Stimulated activated naive CD8-positive, alpha-beta T cell treated with anti-CD3 and anti-CD28 coated beads, Interleukin-15, amount 100 ng/mL, for 72 hours (primary cell): Measurements from ENCODE around the gene ZNF423.

Source experiments
- ATAC-seq: fragments of 150-1000 bp; cut with Tn5 transposase; 2 replicates; pipeline ENCODE4 v1.10.0; 2021; ENCODE audit warnings: mild to moderate bottlenecking, moderate library complexity
- DNase-seq, 2 donors: peaks; one replicate each; pipeline ENCODE4 v3.0.0; 2021 to 2022
- H3K27ac Mint-ChIP-seq, 2 donors: one replicate each; pipeline ENCODE4 v1.8.0; 2022; ENCODE audit warnings: mild to moderate bottlenecking in 2 of 2, mixed read lengths in 2 of 2, moderate library complexity in 2 of 2
- H3K27me3 Mint-ChIP-seq: one replicate; pipeline ENCODE4 v1.8.0; 2022; ENCODE audit warnings: mixed read lengths
- H3K4me1 Mint-ChIP-seq: one replicate; pipeline ENCODE4 v1.8.0; 2022; ENCODE audit warnings: mild to moderate bottlenecking, mixed read lengths
- H3K4me3 Mint-ChIP-seq, 2 donors: one replicate each; pipeline ENCODE4 v1.8.0; 2022; ENCODE audit warnings: mild to moderate bottlenecking in 2 of 2, mixed read lengths in 2 of 2, moderate library complexity in 1 of 2
- H3K9me3 Mint-ChIP-seq, 2 donors: one replicate each; pipeline ENCODE4 v1.8.0; 2022; ENCODE audit warnings: mixed read lengths in 2 of 2

Gene ZNF423

DNA sequence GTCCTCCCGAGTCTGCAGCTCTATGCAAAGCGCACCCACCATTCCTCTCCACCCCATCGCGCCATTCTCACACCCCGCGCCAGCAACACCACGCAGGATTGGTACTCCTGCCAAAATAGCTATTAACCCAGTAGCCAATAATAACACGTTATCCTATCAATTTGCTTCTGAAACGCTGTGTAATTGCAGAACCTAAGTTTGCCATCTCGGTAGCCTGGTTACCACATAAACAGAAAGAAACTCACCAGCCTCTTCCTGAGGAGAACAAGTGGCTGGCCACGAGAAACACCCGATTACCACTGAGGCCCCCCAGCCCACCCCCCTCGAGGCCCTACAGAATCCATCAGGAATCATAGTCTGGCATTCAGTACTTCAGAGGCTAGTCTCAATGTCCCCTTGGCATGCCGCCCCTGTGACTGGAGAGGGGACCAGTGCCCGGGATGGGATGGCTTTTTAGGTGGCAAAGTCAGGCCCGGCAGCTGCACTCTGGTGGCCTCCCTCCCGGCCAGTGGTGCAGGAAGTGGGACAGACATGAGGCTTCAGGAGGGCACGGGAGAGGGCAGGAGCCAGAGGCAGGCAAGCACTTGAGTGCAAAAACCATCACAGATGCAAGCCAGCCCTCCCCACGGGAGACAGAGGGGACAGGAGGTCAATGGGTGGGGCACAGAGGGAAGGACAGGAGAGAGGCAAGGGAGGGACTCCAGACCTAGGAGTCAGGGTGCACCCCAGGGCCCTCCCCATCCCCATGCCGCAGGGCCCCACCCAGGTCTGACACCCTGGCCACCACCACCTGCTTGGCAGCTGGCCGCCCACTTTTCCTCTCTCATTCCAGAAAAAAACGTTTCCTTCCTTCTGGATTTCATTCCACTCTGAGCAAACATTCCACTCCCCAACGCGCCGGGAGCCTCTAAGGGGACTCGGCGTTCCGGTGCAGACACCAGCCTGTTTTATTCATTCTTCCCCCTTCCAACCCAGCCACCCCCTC is 192.5 kb downstream of the ZNF423 start:
- H3K4me1 Mint-ChIP-seq: no peaks in the 10 kb centered on the region
- no peaks in the 10 kb centered on the region for H3K9me3 Mint-ChIP-seq
- H3K27ac Mint-ChIP-seq: peak overlapping the region in 1 of 2 donors; percentile 15
- DNase-seq: no peak
- H3K27me3 Mint-ChIP-seq: no peaks in the 10 kb centered on the region
- no peak overlapping the region for H3K4me3 Mint-ChIP-seq
- no peak for ATAC-seq

DNA sequence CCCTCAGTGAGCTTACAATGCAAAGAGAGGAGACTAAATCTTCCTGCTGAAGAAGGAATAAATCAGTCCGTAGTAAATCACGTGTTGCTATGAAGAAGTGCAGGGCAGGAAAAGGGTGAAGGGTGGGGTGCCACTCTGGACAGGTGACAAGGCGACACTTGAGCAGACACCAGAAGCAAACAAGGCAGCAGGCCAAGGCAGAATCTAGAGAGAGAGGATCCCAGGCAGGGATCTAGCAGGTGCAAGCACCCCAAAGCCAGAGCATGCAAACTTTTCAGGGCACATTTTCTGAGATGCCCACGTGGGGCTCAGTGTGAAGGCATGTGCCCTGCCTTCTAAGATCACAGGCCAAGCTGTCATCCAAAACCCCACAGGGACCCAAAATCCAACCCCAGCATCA is 193.3 kb downstream of the ZNF423 start:
- Mint-ChIP-seq H3K4me1 (no peaks in the 10 kb centered on the region), H3K27me3 (no peaks in the 10 kb centered on the region)
- no peak for ATAC-seq

GRCh38 chr16:49661465-49662187 is 194.3 kb downstream of the ZNF423 start:
- no peaks in the 10 kb centered on the region for H3K27me3 Mint-ChIP-seq
- no peak overlapping the region for H3K4me3 Mint-ChIP-seq
- DNase-seq (no peak), ATAC-seq (no peak)
- no peaks in the 10 kb centered on the region for H3K9me3 Mint-ChIP-seq
- no peaks in the 10 kb centered on the region for H3K4me1 Mint-ChIP-seq
- H3K27ac Mint-ChIP-seq: peak overlapping the region in 1 of 2 donors; percentile 48

More for the DNA sequence above, 193.3 kb downstream of the ZNF423 start:
- H3K27ac Mint-ChIP-seq: no peak overlapping the region
- H3K9me3 Mint-ChIP-seq: no peaks in the 10 kb centered on the region
- no peak for DNase-seq
- H3K4me3 Mint-ChIP-seq: no peak overlapping the region

- DNase-seq: no peak
- Mint-ChIP-seq H3K9me3 (no peaks in the 10 kb centered on the region), H3K27me3 (no peaks in the 10 kb centered on the region), H3K4me1 (no peaks in the 10 kb centered on the region), H3K27ac (no peak overlapping the region), H3K4me3 (no peak overlapping the region)
- no peak for ATAC-seq
These were observed 195.3 kb downstream of the ZNF423 start for GRCh38 chr16:49660626-49661025.

GRCh38 chr16:49659356-49659755 is 196.6 kb downstream of the ZNF423 start:
- no peak overlapping the region for H3K27ac Mint-ChIP-seq

GRCh38 chr16:49658531-49658930 is 197.4 kb downstream of the ZNF423 start:
- DNase-seq (no peak), ATAC-seq (no peak)
- Mint-ChIP-seq H3K4me1 (no peaks in the 10 kb centered on the region), H3K27me3 (peaks cover 6% of the 10 kb centered on the region), H3K9me3 (no peaks in the 10 kb centered on the region), H3K4me3 (no peak overlapping the region), H3K27ac (peak overlapping the region in 1 of 2 donors; percentile 51)

More at GRCh38 chr16:49659356-49659755, 196.6 kb downstream of the ZNF423 start:
- no peak overlapping the region for H3K4me3 Mint-ChIP-seq
- no peaks in the 10 kb centered on the region for H3K4me1 Mint-ChIP-seq
- no peak for ATAC-seq
- H3K9me3 Mint-ChIP-seq: no peaks in the 10 kb centered on the region
- DNase-seq: no peak
- H3K27me3 Mint-ChIP-seq: no peaks in the 10 kb centered on the region

GRCh38 chr16:49657736-49658465 is 198.0 kb downstream of the ZNF423 start:
- Mint-ChIP-seq H3K27me3 (peaks cover 8% of the 10 kb centered on the region), H3K4me1 (no peaks in the 10 kb centered on the region), H3K4me3 (no peak overlapping the region), H3K9me3 (no peaks in the 10 kb centered on the region), H3K27ac (no peak overlapping the region)
- ATAC-seq (no peak), DNase-seq (no peak)

DNA sequence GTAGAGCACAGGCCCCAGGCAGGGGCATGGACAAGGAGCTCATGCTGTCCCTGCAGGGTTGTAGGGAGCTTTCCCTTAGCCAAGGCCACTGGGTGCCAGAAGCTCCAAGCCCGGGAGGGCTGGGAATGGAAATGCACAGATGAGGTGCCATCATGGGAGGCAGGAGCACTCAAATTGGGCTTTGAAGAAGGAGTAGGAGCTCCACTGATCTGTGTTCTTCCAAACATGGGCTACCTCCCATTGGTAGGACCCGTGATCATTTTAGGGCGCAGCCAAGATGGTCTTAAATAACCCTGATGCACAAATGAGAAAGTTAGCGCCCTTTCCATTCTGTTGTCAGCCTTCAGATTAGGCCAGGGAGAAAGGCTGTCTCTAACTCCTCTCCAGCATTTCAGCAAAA is 201.5 kb downstream of the ZNF423 start:
- no peak overlapping the region for H3K27ac Mint-ChIP-seq
- ATAC-seq (no peak), DNase-seq (no peak)

GRCh38 chr16:49653577-49653976 is 202.3 kb downstream of the ZNF423 start:
- peaks cover 4 to 12% of the 10 kb centered on the region in 2 donors for H3K9me3 Mint-ChIP-seq
- ATAC-seq: no peak

More for the DNA sequence above, 201.5 kb downstream of the ZNF423 start:
- Mint-ChIP-seq H3K27me3 (peaks cover 8% of the 10 kb centered on the region), H3K9me3 (peaks cover 0 to 4% of the 10 kb centered on the region in 2 donors), H3K4me3 (no peak overlapping the region), H3K4me1 (no peaks in the 10 kb centered on the region)

GRCh38 chr16:49653173-49653570 is 202.7 kb downstream of the ZNF423 start:
- H3K27ac Mint-ChIP-seq: peak overlapping the region in 1 of 2 donors; percentile 60
- peaks cover 6 to 16% of the 10 kb centered on the region in 2 donors for H3K9me3 Mint-ChIP-seq
- peaks cover 8% of the 10 kb centered on the region for H3K27me3 Mint-ChIP-seq
- ATAC-seq (no peak), DNase-seq (no peak)
- no peaks in the 10 kb centered on the region for H3K4me1 Mint-ChIP-seq
- no peak overlapping the region for H3K4me3 Mint-ChIP-seq

More at GRCh38 chr16:49653577-49653976, 202.3 kb downstream of the ZNF423 start:
- DNase-seq: no peak
- no peak overlapping the region for H3K4me3 Mint-ChIP-seq
- no peak overlapping the region for H3K27ac Mint-ChIP-seq
- peaks cover 8% of the 10 kb centered on the region for H3K27me3 Mint-ChIP-seq
- no peaks in the 10 kb centered on the region for H3K4me1 Mint-ChIP-seq

DNA sequence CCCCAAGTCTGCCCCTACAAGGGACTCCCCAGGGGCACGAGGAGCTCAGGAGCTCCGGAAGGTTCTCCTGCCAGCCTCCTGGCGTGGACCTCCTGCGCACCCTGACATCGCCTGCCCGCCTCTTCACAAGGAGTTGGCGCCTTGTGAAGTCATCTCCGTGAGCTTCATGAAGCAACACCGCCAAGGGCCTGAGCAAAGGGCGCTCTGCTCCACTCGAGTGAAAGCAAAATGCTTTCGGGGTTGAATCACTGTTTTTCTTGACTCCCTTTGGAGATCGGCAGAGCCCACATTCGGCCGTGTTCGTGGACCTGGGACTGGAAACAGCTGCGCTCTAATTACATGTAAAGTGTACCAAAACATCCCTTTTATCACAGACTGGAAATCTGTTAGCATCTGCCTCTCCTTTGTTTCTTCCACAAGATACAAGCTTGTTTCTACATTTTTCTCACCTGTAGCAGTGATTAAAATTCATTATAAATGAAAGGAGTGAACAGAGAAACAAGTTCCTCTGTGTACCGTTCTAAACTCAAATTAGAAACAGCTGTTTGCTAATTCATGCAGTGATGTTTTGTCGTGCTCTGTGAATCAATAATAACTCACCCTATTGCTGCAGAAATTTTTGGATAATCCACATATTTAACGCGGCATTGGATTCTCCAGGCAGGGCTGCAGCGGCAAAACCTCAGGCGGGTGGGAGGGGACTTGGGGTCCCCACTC is 203.3 kb downstream of the ZNF423 start:
- Mint-ChIP-seq H3K27me3 (peaks cover 8% of the 10 kb centered on the region), H3K4me1 (no peaks in the 10 kb centered on the region), H3K9me3 (peaks cover 11 to 22% of the 10 kb centered on the region in 2 donors), H3K4me3 (no peak overlapping the region), H3K27ac (peak overlapping the region in 1 of 2 donors; percentile 54)
- DNase-seq (no peak), ATAC-seq (no peak)

- peaks cover 17 to 28% of the 10 kb centered on the region in 2 donors for H3K9me3 Mint-ChIP-seq
- no peak overlapping the region for H3K4me3 Mint-ChIP-seq
- no peak for ATAC-seq
- no peak overlapping the region for H3K27ac Mint-ChIP-seq
- no peak for DNase-seq
- H3K27me3 Mint-ChIP-seq: peaks cover 8% of the 10 kb centered on the region
- no peaks in the 10 kb centered on the region for H3K4me1 Mint-ChIP-seq
These were observed 203.9 kb downstream of the ZNF423 start for GRCh38 chr16:49651996-49652395.

GRCh38 chr16:49651226-49651625 is 204.7 kb downstream of the ZNF423 start:
- Mint-ChIP-seq H3K9me3 (peaks cover 20 to 32% of the 10 kb centered on the region in 2 donors), H3K27ac (no peak overlapping the region), H3K27me3 (peaks cover 8% of the 10 kb centered on the region), H3K4me1 (no peaks in the 10 kb centered on the region), H3K4me3 (no peak overlapping the region)
- DNase-seq: no peak
- ATAC-seq: no peak

DNA sequence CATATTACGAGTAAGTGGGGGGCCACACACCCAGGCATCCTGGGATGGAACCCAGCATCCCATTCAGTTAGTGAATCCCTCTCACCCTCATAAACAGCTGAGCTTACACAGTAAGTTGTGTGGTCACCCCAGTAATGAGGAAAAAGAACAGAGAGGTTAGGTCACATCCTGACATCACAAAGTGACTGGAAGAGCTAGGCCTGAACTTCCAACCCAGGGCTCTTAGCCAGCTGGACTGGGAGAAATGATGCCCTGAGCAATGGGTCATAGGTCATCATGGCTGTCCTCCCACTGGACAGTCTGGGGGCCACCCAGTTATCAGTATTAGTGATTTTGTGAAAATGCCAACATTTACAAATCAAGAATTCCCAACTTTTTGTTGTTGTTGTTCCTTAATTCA is 205.3 kb downstream of the ZNF423 start:
- DNase-seq (no peak), ATAC-seq (no peak)
- Mint-ChIP-seq H3K27ac (no peak overlapping the region), H3K4me3 (no peak overlapping the region), H3K4me1 (no peaks in the 10 kb centered on the region), H3K9me3 (peaks cover 20 to 39% of the 10 kb centered on the region in 2 donors), H3K27me3 (peaks cover 8% of the 10 kb centered on the region)
